ENCODE data around the gene CTRB1.
"Not testable (repeated sequence)": the region's sequence is repeated elsewhere in the genome, so short reads cannot be mapped to it uniquely, and the experiment has no call there.

CTRB1 gene

GRCh38 chr16:75267631-75268264, 49.0 kb downstream of the CTRB1 start:
- no peaks in the 10 kb centered on the region for H3K9me3 ChIP-seq
- peaks cover 94% of the 10 kb centered on the region for H3K27me3 ChIP-seq
- H3K27ac ChIP-seq = no peak overlapping the region
- H3K4me1 ChIP-seq (ENCODE audit: control insufficient read depth in 1 of 2, insufficient read depth in 1 of 2, low read depth in 1 of 2, low read length in 1 of 2) = peaks cover 15 to 17% of the 10 kb centered on the region in 2 experiments
- H3K4me3 ChIP-seq (ENCODE audit: low read depth in 1 of 2, low read length in 1 of 2) = no peak overlapping the region
- TF ChIP-seq CTCF (IDR thresholded peaks at IDR 0.05) = no peak
- no peaks in the 10 kb centered on the region for H3K36me3 ChIP-seq

- Histone ChIP-seq H3K4me1 (ENCODE audit: control insufficient read depth in 1 of 2, insufficient read depth in 1 of 2, low read depth in 1 of 2, low read length in 1 of 2) (peaks cover 17 to 20% of the 10 kb centered on the region in 2 experiments), H3K27me3 (peaks cover 94% of the 10 kb centered on the region)
- H3K9me3 ChIP-seq; H3K4me3 ChIP-seq (ENCODE audit: low read depth in 1 of 2, low read length in 1 of 2); H3K27ac ChIP-seq; H3K36me3 ChIP-seq: not testable (repeated sequence)
Measured at GRCh38 chr16:75269358-75269757, 50.6 kb downstream of the CTRB1 start.

GRCh38 chr16:75271441-75272096, 52.8 kb downstream of the CTRB1 start:
- no peaks in the 10 kb centered on the region for H3K36me3 ChIP-seq
- peaks cover 13 to 14% of the 10 kb centered on the region in 2 experiments for H3K4me1 ChIP-seq (ENCODE audit: control insufficient read depth in 1 of 2, insufficient read depth in 1 of 2, low read depth in 1 of 2, low read length in 1 of 2)
- peaks cover 93% of the 10 kb centered on the region for H3K27me3 ChIP-seq
- H3K4me3 ChIP-seq (ENCODE audit: low read depth in 1 of 2, low read length in 1 of 2) = no peak overlapping the region
- H3K27ac ChIP-seq = no peak overlapping the region
- no peak for TF ChIP-seq CTCF (IDR thresholded peaks at IDR 0.05)
- H3K9me3 ChIP-seq = no peaks in the 10 kb centered on the region

- TF ChIP-seq CTCF (IDR thresholded peaks at IDR 0.05) = no peak
- peaks cover 13 to 14% of the 10 kb centered on the region in 2 experiments for H3K4me1 ChIP-seq (ENCODE audit: control insufficient read depth in 1 of 2, insufficient read depth in 1 of 2, low read depth in 1 of 2, low read length in 1 of 2)
- H3K9me3 ChIP-seq = no peaks in the 10 kb centered on the region
- H3K36me3 ChIP-seq = no peaks in the 10 kb centered on the region
- H3K27me3 ChIP-seq = peaks cover 93% of the 10 kb centered on the region
- no peak overlapping the region for H3K4me3 ChIP-seq (ENCODE audit: low read depth in 1 of 2, low read length in 1 of 2)
- no peak overlapping the region for H3K27ac ChIP-seq
Measured at GRCh38 chr16:75272097-75272551, 53.3 kb downstream of the CTRB1 start.

GRCh38 chr16:75272629-75273028, 53.8 kb downstream of the CTRB1 start:
- not testable (repeated sequence) for H3K9me3 ChIP-seq; H3K36me3 ChIP-seq; H3K27ac ChIP-seq; H3K4me3 ChIP-seq (ENCODE audit: low read depth in 1 of 2, low read length in 1 of 2)
- Histone ChIP-seq H3K27me3 (peaks cover 93% of the 10 kb centered on the region), H3K4me1 (ENCODE audit: control insufficient read depth in 1 of 2, insufficient read depth in 1 of 2, low read depth in 1 of 2, low read length in 1 of 2) (peaks cover 13 to 14% of the 10 kb centered on the region in 2 experiments)

- peaks cover 13 to 14% of the 10 kb centered on the region in 2 experiments for H3K4me1 ChIP-seq (ENCODE audit: control insufficient read depth in 1 of 2, insufficient read depth in 1 of 2, low read depth in 1 of 2, low read length in 1 of 2)
- H3K9me3 ChIP-seq = no peaks in the 10 kb centered on the region
- TF ChIP-seq CTCF (IDR thresholded peaks at IDR 0.05) = no peak
- H3K27ac ChIP-seq = no peak overlapping the region
- peaks cover 90% of the 10 kb centered on the region for H3K27me3 ChIP-seq
- no peaks in the 10 kb centered on the region for H3K36me3 ChIP-seq
- H3K4me3 ChIP-seq (ENCODE audit: low read depth in 1 of 2, low read length in 1 of 2) = no peak overlapping the region
Measured at GRCh38 chr16:75273054-75273925, 54.5 kb downstream of the CTRB1 start.
